Spleen (tissue), 11 donors: Measurements from ENCODE around the gene ZSWIM7. TPM values are rescaled to one million over a fixed set of nuclear protein-coding genes. Genes with fewer than 3 reads are reported as not detected.
A peak's percentile ranks its signal among the peaks of the same experiment; 100 is the strongest.

Experiments
- DNase-seq: peaks from one replicate; pipeline ENCODE4 v3.0.0-alpha.2; 2020
- H3K27ac ChIP-seq, 8 donors: fragments of 200-600 bp; sonication (generic) in 7 of 8; 1 replicate in 4 of 8; 2 replicates in 4 of 8; pipeline versions ENCODE4 v1.5.0 to v1.8.0; 2016 to 2021; ENCODE audit warnings: inconsistent platforms in 4 of 8, mild to moderate bottlenecking in 4 of 8, moderate library complexity in 1 of 8
- H3K27me3 ChIP-seq, 7 donors: fragments of 200-600 bp; sonication (generic) in 6 of 7; replicated peaks in 1 of 7; 1 replicate in 4 of 7; 2 replicates in 3 of 7; pipeline versions ENCODE4 v1.5.0 to v1.8.0; 2016 to 2021; ENCODE audit warnings: inconsistent platforms in 3 of 7, mild to moderate bottlenecking in 1 of 7
- H3K36me3 ChIP-seq, 6 donors: fragments of 200-600 bp; sonication (generic) in 5 of 6; 1 replicate in 4 of 6; 2 replicates in 2 of 6; pipeline versions ENCODE4 v1.5.0 to v1.8.0; 2016 to 2021; ENCODE audit warnings: inconsistent platforms in 2 of 6
- H3K4me1 ChIP-seq, 6 donors: fragments of 200-600 bp; sonication (generic) in 5 of 6; 1 replicate in 3 of 6; 2 replicates in 3 of 6; pipeline versions ENCODE4 v1.5.0 to v1.8.0; 2016 to 2021; ENCODE audit warnings: inconsistent platforms in 3 of 6
- H3K4me3 ChIP-seq, 8 donors: fragments of 200-600 bp; sonication (generic) in 7 of 8; 1 replicate in 4 of 8; 2 replicates in 4 of 8; pipeline versions ENCODE4 v1.5.0 to v1.8.0; 2016 to 2021; ENCODE audit warnings: inconsistent platforms in 4 of 8, mild to moderate bottlenecking in 4 of 8, moderate library complexity in 2 of 8
- H3K9me3 ChIP-seq, 8 donors: fragments of 200-600 bp; sonication (generic) in 7 of 8; 1 replicate in 4 of 8; 2 replicates in 4 of 8; pipeline versions ENCODE4 v1.5.0 to v1.8.0; 2016 to 2021; ENCODE audit warnings: inconsistent platforms in 4 of 8
- CTCF ChIP-seq, 11 experiments: fragments of 200-600 bp in 7 of 11; fragments of 450-650 bp in 4 of 11; sonication (generic) in 4 of 11; IDR thresholded peaks in 8 of 11; conservative IDR thresholded peaks in 3 of 11; 1 replicate in 7 of 11; 2 replicates in 4 of 11; pipeline versions ENCODE4 v1.4.0 to v1.8.0; 2016 to 2021; ENCODE audit warnings: antibody characterized with exemption in 11 of 11, inconsistent platforms in 4 of 11, mild to moderate bottlenecking in 1 of 11
- POLR2A ChIP-seq, 3 donors: fragments of 450-650 bp; IDR thresholded peaks; one replicate each; pipeline ENCODE4 v1.5.1; 2017; ENCODE audit warnings: antibody characterized with exemption in 3 of 3, mild to moderate bottlenecking in 1 of 3
- POLR2AphosphoS5 ChIP-seq, 3 donors: sonication (generic); formaldehyde crosslinking; IDR thresholded peaks; one replicate each; pipeline ENCODE4 v1.5.1; 2017; ENCODE audit warnings: antibody characterized with exemption in 3 of 3
- WGBS, 5 donors: extraction: QIAGEN DNeasy Blood & Tissue Kit in 3 of 5; methylation state at CpG; one replicate each; pipeline versions ENCODE4 v1.1.5 to v1.1.7; 2013 to 2018; 5-methylcytosine and 5-hydroxymethylcytosine counted together
- intact Hi-C: fragments of 100-400 bp; cut with DNase I; formaldehyde crosslinking; loops from one replicate; pipeline ENCODE4 v1.15.0; 2023; ENCODE audit warnings: low total_unique reads
- polyA plus RNA-seq, 3 donors: library from polyadenylated mRNA; stranded (reverse); fragments of 200-250 nt; gene quantifications; one replicate each; pipeline ENCODE4 v1.2.1, GENCODE V29; 2013
- total RNA-seq, 7 donors: library from RNA; depleted of rRNA in 3 of 7; stranded (reverse); fragments of >200 nt in 3 of 7; fragmentation: NEBNext Ultra II Directional in 4 of 7; extraction: Animal tissue kit (Norgen Biotek cat#: 25700) in 4 of 7; gene quantifications; one replicate each; pipeline versions ENCODE4 v1.1.0 to v1.2.1, GENCODE V29; 2016 to 2021
- donor health status: healthy with polysubstance abuse.
- donor health status: DM: no; HTN: no; CAD: no; lungs with moderate emphysema.
- donor health status: DM: no; HTN: no; CAD: no.
- donor health status: Bipolar disorder and iron deficiency.
- donor health status: healthy.
- donor health status: DM: no; HTN: no; CAD: no.
- donor health status: DM: yes; HTN: yes; CAD: no.

The ZSWIM7 gene
- total and polyA plus RNA-seq, 10 donors: 13.4 to 47.6 (median 25.3) TPM

- Histone ChIP-seq H3K4me1 (peaks cover 9 to 37% (median 24%) of the 10 kb centered on the region in 6 donors), H3K4me3 (no peak overlapping the region), H3K27ac (no peak overlapping the region), H3K36me3 (peaks cover 0 to 94% (median 76%) of the 10 kb centered on the region in 6 donors), H3K9me3 (no peaks in the 10 kb centered on the region), H3K27me3 (no peaks in the 10 kb centered on the region)
- TF ChIP-seq CTCF (IDR thresholded peaks at IDR 0.05 in 8 of 11, conservative IDR thresholded peaks at IDR 0.05 in 3 of 11) (no peak), POLR2AphosphoS5 (IDR thresholded peaks at IDR 0.05) (no peak), POLR2A (IDR thresholded peaks at IDR 0.05) (no peak)
- intact Hi-C loops: no loop called here
- WGBS, 5 donors: 94 to 100% (median 97%) methylated on average over 1 of the region's 1 CpG
- DNase-seq: no peak
Measured at GRCh38 chr17:16005636-16006035, 6.1 kb upstream of the ZSWIM7 start.

GRCh38 chr17:16003841-16004240, 4.3 kb upstream of the ZSWIM7 start:
- H3K36me3 ChIP-seq: peaks cover 0 to 76% (median 70%) of the 10 kb centered on the region in 6 donors

GRCh38 chr17:16002708-16003260, 3.3 kb upstream of the ZSWIM7 start:
- Histone ChIP-seq H3K27me3 (no peaks in the 10 kb centered on the region), H3K4me3 (no peak overlapping the region), H3K9me3 (no peaks in the 10 kb centered on the region), H3K36me3 (peaks cover 0 to 66% (median 60%) of the 10 kb centered on the region in 6 donors), H3K27ac (no peak overlapping the region), H3K4me1 (peaks cover 12 to 57% (median 41%) of the 10 kb centered on the region in 6 donors)
- 88 to 94% (median 93%) methylated on average over 2 of the region's 2 CpGs for WGBS, 5 donors
- TF ChIP-seq POLR2AphosphoS5 (IDR thresholded peaks at IDR 0.05) (no peak), POLR2A (IDR thresholded peaks at IDR 0.05) (no peak), CTCF (IDR thresholded peaks at IDR 0.05 in 8 of 11, conservative IDR thresholded peaks at IDR 0.05 in 3 of 11) (no peak)
- no peak for DNase-seq
- intact Hi-C loops: no loop called here

More at GRCh38 chr17:16003841-16004240, 4.3 kb upstream of the ZSWIM7 start:
- WGBS, 5 donors: 55 to 81% (median 75%) methylated on average over 1 of the region's 1 CpG
- no peak for TF ChIP-seq CTCF (IDR thresholded peaks at IDR 0.05 in 8 of 11, conservative IDR thresholded peaks at IDR 0.05 in 3 of 11)
- no peak for TF ChIP-seq POLR2A (IDR thresholded peaks at IDR 0.05)
- no peak for TF ChIP-seq POLR2AphosphoS5 (IDR thresholded peaks at IDR 0.05)
- peak overlapping the region in 5 of 8 donors; percentile 22 to 49 (median 38) for H3K27ac ChIP-seq
- no peaks in the 10 kb centered on the region for H3K9me3 ChIP-seq
- no peaks in the 10 kb centered on the region for H3K27me3 ChIP-seq
- intact Hi-C loops: no loop called here
- H3K4me1 ChIP-seq: peaks cover 12 to 47% (median 31%) of the 10 kb centered on the region in 6 donors
- DNase-seq: no peak
- no peak overlapping the region for H3K4me3 ChIP-seq

GRCh38 chr17:16001226-16001897, 1.9 kb upstream of the ZSWIM7 start:
- H3K27ac ChIP-seq: peak overlapping the region in 2 of 8 donors; percentile 93 to 99
- no peak for DNase-seq
- H3K4me3 ChIP-seq: peak overlapping the region in 4 of 8 donors; percentile 69 to 93 (median 72)
- H3K4me1 ChIP-seq: peaks cover 12 to 71% (median 45%) of the 10 kb centered on the region in 6 donors
- no peak for TF ChIP-seq POLR2A (IDR thresholded peaks at IDR 0.05)
- no peak for TF ChIP-seq POLR2AphosphoS5 (IDR thresholded peaks at IDR 0.05)
- TF ChIP-seq CTCF (IDR thresholded peaks at IDR 0.05 in 8 of 11, conservative IDR thresholded peaks at IDR 0.05 in 3 of 11): no peak
- peaks cover 0 to 59% (median 46%) of the 10 kb centered on the region in 6 donors for H3K36me3 ChIP-seq
- H3K27me3 ChIP-seq: no peaks in the 10 kb centered on the region
- intact Hi-C loops: no loop called here
- H3K9me3 ChIP-seq: no peaks in the 10 kb centered on the region
